Stimulated activated CD8-positive, alpha-beta memory T cell treated with anti-CD3 and anti-CD28 coated beads, Interleukin-15, amount 100 ng/mL, for 24 hours (primary cell): ENCODE measurements around the gene PPP1R12A.
"Not testable (repeated sequence)": the region's sequence is repeated elsewhere in the genome, so short reads cannot be mapped to it uniquely, and the experiment has no call there.

ENCODE experiments used
- DNase-seq: peaks from one replicate; pipeline ENCODE4 v3.0.0-alpha.2; 2020; ENCODE audit warnings: low read depth

PPP1R12A gene

GRCh38 chr12:79891506-79892162 is 43.3 kb downstream of the PPP1R12A start:
- no peak for DNase-seq

GRCh38 chr12:79887890-79888289 is 47.0 kb downstream of the PPP1R12A start:
- no peak for DNase-seq

- DNase-seq: no peak
These were observed 47.9 kb downstream of the PPP1R12A start for GRCh38 chr12:79886917-79887519.

GRCh38 chr12:79885911-79886490 is 48.9 kb downstream of the PPP1R12A start:
- no peak for DNase-seq

GRCh38 chr12:79884401-79885006 is 50.4 kb downstream of the PPP1R12A start:
- DNase-seq: no peak

GRCh38 chr12:79883216-79883615 is 51.7 kb downstream of the PPP1R12A start:
- DNase-seq: no peak

- DNase-seq: no peak
These were observed 53.5 kb downstream of the PPP1R12A start for GRCh38 chr12:79881351-79881750.

- DNase-seq: not testable (repeated sequence)
These were observed 56.4 kb downstream of the PPP1R12A start for GRCh38 chr12:79878506-79878905.

- DNase-seq: no peak
These were observed 57.7 kb downstream of the PPP1R12A start for GRCh38 chr12:79877246-79877645.

- DNase-seq: no peak
These were observed 60.2 kb downstream of the PPP1R12A start for GRCh38 chr12:79874665-79875064.

- no peak for DNase-seq
These were observed 61.7 kb downstream of the PPP1R12A start for GRCh38 chr12:79873201-79873600.

GRCh38 chr12:79871621-79872020 is 63.3 kb downstream of the PPP1R12A start:
- DNase-seq: no peak

- no peak for DNase-seq
These were observed 64.0 kb downstream of the PPP1R12A start for GRCh38 chr12:79870916-79871315.

GRCh38 chr12:79859646-79860045 is 75.3 kb downstream of the PPP1R12A start:
- no peak for DNase-seq

GRCh38 chr12:79858518-79858917 is 76.4 kb downstream of the PPP1R12A start:
- DNase-seq: no peak

GRCh38 chr12:79857675-79858074 is 77.2 kb downstream of the PPP1R12A start:
- no peak for DNase-seq

GRCh38 chr12:79850610-79851299 is 84.1 kb downstream of the PPP1R12A start:
- no peak for DNase-seq

- no peak for DNase-seq
These were observed 86.6 kb downstream of the PPP1R12A start for GRCh38 chr12:79848339-79848738.

- DNase-seq: no peak
These were observed 87.5 kb downstream of the PPP1R12A start for GRCh38 chr12:79847417-79847816.

- DNase-seq: no peak
These were observed 90.2 kb downstream of the PPP1R12A start for GRCh38 chr12:79844693-79845092.

- no peak for DNase-seq
These were observed 90.9 kb downstream of the PPP1R12A start for GRCh38 chr12:79843978-79844377.

- no peak for DNase-seq
These were observed 92.3 kb downstream of the PPP1R12A start for GRCh38 chr12:79842630-79843029.

- DNase-seq: no peak
These were observed 93.0 kb downstream of the PPP1R12A start for GRCh38 chr12:79841878-79842265.
